Mesothelial cell of epicardium (in vitro differentiated cells): Measurements from ENCODE around the gene SH2B3. TPM values are rescaled to one million over a fixed set of nuclear protein-coding genes. Genes with fewer than 3 reads are reported as not detected.

Experiments
- DNase-seq, 2 experiments: peaks; one replicate each; pipeline ENCODE4 v3.0.0; 2021; ENCODE audit warnings: low spot score in 2 of 2; ENCODE audit not compliant: unreplicated experiment in 2 of 2
- H3K27ac Mint-ChIP-seq: 2 replicates; pipeline ENCODE4 v1.8.0; 2021; ENCODE audit warnings: mixed read lengths
- H3K27me3 Mint-ChIP-seq: 2 replicates; pipeline ENCODE4 v1.8.0; 2021; ENCODE audit warnings: low read depth, mixed read lengths
- H3K36me3 Mint-ChIP-seq: 2 replicates; pipeline ENCODE4 v1.8.0; 2021; ENCODE audit warnings: mixed read lengths
- H3K4me1 Mint-ChIP-seq: 2 replicates; pipeline ENCODE4 v1.8.0; 2021; ENCODE audit warnings: mixed read lengths
- H3K4me3 Mint-ChIP-seq: 2 replicates; pipeline ENCODE4 v1.8.0; 2021; ENCODE audit warnings: mild to moderate bottlenecking, moderate library complexity, mixed read lengths
- H3K9me3 Mint-ChIP-seq: 2 replicates; pipeline ENCODE4 v1.8.0; 2021; ENCODE audit warnings: mixed read lengths
- CTCF ChIP-seq: fragments of 200-600 bp; sonication (generic); IDR thresholded peaks from one replicate; pipeline ENCODE4 v1.5.0; 2021; ENCODE audit warnings: antibody characterized with exemption; ENCODE audit not compliant: unreplicated experiment
- total RNA-seq: library from RNA; stranded (reverse); gene quantifications from 3 replicates; pipeline ENCODE4 v1.2.1, GENCODE V29; 2021

The SH2B3 gene
- 1.6 to 2.1 TPM (median 1.7 TPM) in 3 replicates for total RNA-seq

- peaks cover 16% of the 10 kb centered on the region for H3K4me1 Mint-ChIP-seq
- peak within 1 kb of the TSS; percentile 72 for H3K4me3 Mint-ChIP-seq
- TF ChIP-seq CTCF = no peak
- no peaks in the 10 kb centered on the region for H3K9me3 Mint-ChIP-seq
- peaks cover 34% of the 10 kb centered on the region for H3K27me3 Mint-ChIP-seq
- DNase-seq = peak in 1 of 2 experiments; percentile 73
- H3K36me3 Mint-ChIP-seq = no peaks in the 10 kb centered on the region
- H3K27ac Mint-ChIP-seq = peak within 1 kb of the TSS; percentile 72
Observed at GRCh38 chr12:111405859-111406473, at the start of gene SH2B3. SH2B3 (plus strand) TSS chr12:111405923; CDS start chr12:111418146, 12,223 bp downstream.

DNA sequence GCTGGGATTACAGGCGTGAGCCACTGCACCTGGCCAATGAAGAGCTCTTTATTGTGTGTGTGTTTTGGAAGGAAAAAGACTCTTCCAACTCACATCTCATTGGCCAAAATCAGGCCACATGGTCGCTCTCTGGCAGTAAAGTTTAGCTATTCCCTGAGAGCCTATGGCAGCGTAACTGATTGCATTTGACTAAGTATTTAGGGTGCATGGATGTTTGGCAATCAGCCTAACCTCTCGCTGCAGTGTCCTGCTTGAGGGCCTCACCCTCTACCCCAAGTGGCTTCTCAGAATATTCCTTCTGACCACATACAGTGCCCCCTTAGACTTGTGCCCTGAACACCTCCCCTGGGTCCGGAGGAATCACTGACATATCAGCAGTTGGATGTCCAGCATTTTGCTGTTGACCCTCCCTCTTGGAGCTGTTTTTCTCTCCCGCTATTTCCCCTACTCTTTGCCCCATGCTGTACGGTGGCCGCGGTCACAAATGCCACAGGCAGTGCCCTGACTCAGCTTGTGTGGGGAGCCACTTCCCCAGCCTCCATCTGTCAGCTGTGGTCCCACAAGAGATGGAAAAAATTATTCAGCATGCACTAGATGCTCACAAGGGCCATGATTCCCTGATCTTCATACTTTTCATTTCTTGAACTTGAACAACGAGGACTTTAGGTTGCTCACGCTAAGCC lies 46.4 kb upstream of the SH2B3 start:
- Mint-ChIP-seq H3K4me3 (no peak overlapping the region), H3K27me3 (no peaks in the 10 kb centered on the region), H3K36me3 (no peaks in the 10 kb centered on the region), H3K4me1 (no peaks in the 10 kb centered on the region), H3K9me3 (no peaks in the 10 kb centered on the region), H3K27ac (no peak overlapping the region)
- DNase-seq = no peak
- TF ChIP-seq CTCF = no peak

DNA sequence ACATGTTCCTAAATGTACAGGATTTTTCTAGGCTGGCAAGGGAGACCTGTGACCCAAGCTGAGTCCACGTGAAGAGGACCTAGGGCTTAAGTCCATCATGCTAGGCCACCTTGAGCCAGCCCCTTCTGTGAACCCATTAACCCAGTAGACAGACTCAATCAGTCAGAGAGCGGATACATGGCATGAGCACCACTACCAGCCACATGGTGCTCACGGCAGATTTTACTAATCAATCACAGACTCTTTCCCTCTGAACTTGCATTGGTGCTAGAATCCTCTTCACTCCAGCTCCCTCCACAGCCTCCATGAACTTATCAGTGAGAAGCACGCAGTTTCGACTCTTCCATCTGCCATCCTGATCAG lies 45.8 kb upstream of the SH2B3 start:
- no peaks in the 10 kb centered on the region for H3K9me3 Mint-ChIP-seq
- H3K36me3 Mint-ChIP-seq = no peaks in the 10 kb centered on the region
- no peak for TF ChIP-seq CTCF
- H3K27me3 Mint-ChIP-seq = no peaks in the 10 kb centered on the region
- DNase-seq = no peak
- H3K4me3 Mint-ChIP-seq = no peak overlapping the region
- no peaks in the 10 kb centered on the region for H3K4me1 Mint-ChIP-seq
- H3K27ac Mint-ChIP-seq = no peak overlapping the region

- H3K9me3 Mint-ChIP-seq = no peaks in the 10 kb centered on the region
- no peak overlapping the region for H3K27ac Mint-ChIP-seq
- no peak overlapping the region for H3K4me3 Mint-ChIP-seq
- no peak for TF ChIP-seq CTCF
- no peaks in the 10 kb centered on the region for H3K27me3 Mint-ChIP-seq
- no peak for DNase-seq
- no peaks in the 10 kb centered on the region for H3K4me1 Mint-ChIP-seq
- no peaks in the 10 kb centered on the region for H3K36me3 Mint-ChIP-seq
Observed at GRCh38 chr12:111360325-111360930, 45.3 kb upstream of the SH2B3 start.

DNA sequence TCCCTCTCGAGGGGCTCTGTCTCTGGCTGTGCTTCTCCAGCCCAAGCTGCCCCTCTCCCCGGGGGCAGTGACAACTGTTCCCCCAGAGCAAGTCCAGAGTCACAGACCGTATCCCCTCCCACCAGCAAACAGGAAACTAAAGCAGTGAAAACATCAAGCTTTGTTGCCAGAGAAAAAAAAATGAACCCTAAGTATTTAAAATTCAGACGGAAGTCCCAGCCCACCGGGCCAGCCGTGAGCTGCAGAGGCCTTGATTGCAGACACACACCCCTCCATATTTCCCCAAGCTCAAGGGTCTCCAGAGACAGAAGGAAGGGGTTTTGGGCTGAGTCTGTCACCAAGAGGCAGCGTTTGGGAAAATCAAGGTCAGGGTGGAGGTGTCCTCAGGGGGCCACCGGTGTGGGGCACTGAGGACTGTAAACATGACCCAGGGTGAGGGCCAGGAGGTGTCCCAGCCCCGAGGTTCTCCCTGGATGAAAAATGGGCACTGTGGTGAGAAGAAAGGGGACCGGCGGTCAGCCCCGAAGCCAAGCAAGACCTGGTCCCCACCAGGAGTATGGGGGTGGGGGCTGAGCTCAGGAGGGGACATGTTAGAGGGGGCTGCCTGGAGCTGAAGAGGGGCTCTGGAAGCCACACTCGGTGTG lies 44.5 kb upstream of the SH2B3 start:
- Mint-ChIP-seq H3K9me3 (no peaks in the 10 kb centered on the region), H3K36me3 (no peaks in the 10 kb centered on the region), H3K4me3 (no peak overlapping the region), H3K27ac (no peak overlapping the region), H3K4me1 (no peaks in the 10 kb centered on the region), H3K27me3 (no peaks in the 10 kb centered on the region)
- DNase-seq = no peak
- no peak for TF ChIP-seq CTCF
